Measurements from ENCODE around the gene PXT1. TPM values are rescaled to one million over a fixed set of nuclear protein-coding genes. Genes with fewer than 3 reads are reported as not detected.
A peak's percentile ranks its signal among the peaks of the same experiment; 100 is the strongest.

PXT1 gene
- total and polyA plus RNA-seq, 9 of the 15 experiments (the other 6 are each of a cell fraction or from before 2014, with no cell fraction given): 0.09 to 0.11 (median 0.10) TPM; not detected in 5

- TF ChIP-seq ARID3B (CRISPR knock-in tag; IDR thresholded peaks at IDR 0.05; ENCODE audit: borderline replicate concordance) (no peak), ZNF785 (CRISPR knock-in tag; IDR thresholded peaks at IDR 0.05) (no peak), HCFC1 (IDR thresholded peaks at IDR 0.05; ENCODE audit: low read depth, low read length) (no peak), SETDB1 (IDR thresholded peaks at IDR 0.05; ENCODE audit: low read length) (peak; percentile 26), ZNF696 (CRISPR knock-in tag; conservative IDR thresholded peaks at IDR 0.05) (no peak), KLF10 (CRISPR knock-in tag; IDR thresholded peaks at IDR 0.05) (no peak), NFE2L1 (tag; IDR thresholded peaks at IDR 0.05; ENCODE audit: borderline replicate concordance, low read depth) (no peak), CHD7 (IDR thresholded peaks at IDR 0.05; ENCODE audit: low read depth, low read length) (no peak), MECOM (CRISPR knock-in tag; IDR thresholded peaks at IDR 0.05) (no peak), BCOR (IDR thresholded peaks at IDR 0.05) (no peak), RBM22 (IDR thresholded peaks at IDR 0.05; ENCODE audit: low read depth, low read length, poor library complexity, severe bottlenecking) (no peak), PTTG1 (tag; IDR thresholded peaks at IDR 0.05; ENCODE audit: low read depth) (no peak), KHSRP (IDR thresholded peaks at IDR 0.05) (no peak), FOXO4 (CRISPR knock-in tag; IDR thresholded peaks at IDR 0.05) (no peak), POLR2A (conservative IDR thresholded peaks at IDR 0.05) (no peak)
These were observed 82.2 kb downstream of the PXT1 start (continued) for GRCh38 chr6:36360241-36361054.
